NCI-H1694 (cell line): Measurements from ENCODE around the gene RNF7.
"Not testable (repeated sequence)": the region's sequence is repeated elsewhere in the genome, so short reads cannot be mapped to it uniquely, and the experiment has no call there.

ENCODE experiments used
- DNase-seq: peaks from one replicate; lab custom pipeline; 2025; lab: John Stamatoyannopoulos, UW

Gene RNF7

DNA sequence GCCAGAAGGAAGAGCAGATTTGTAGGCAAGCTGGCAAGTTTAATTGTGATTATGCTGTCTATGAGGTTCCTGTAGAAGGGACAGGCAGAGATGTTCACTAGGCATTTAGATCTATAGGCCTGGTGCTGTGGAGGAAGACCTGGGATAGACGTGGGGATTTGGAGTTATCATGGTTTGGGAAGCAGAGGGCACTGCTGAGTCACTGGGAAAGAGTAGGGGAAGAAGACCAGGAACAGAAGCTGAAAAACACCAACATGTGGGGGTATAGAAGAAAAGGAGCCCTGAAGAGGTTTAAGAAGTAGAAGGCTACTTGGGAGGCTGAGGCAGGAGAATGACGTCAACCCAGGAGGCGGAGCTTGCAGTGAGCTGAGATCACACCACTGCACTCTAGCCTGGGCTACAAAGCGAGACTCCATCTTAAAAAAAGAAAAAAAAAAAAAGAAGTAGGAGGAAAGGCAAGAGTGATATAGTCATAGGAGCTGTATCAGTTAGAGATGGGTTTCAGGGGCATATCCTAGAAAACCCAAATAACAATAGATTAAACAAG, 44.4 kb downstream of the RNF7 start:
- DNase-seq = no peak

DNA sequence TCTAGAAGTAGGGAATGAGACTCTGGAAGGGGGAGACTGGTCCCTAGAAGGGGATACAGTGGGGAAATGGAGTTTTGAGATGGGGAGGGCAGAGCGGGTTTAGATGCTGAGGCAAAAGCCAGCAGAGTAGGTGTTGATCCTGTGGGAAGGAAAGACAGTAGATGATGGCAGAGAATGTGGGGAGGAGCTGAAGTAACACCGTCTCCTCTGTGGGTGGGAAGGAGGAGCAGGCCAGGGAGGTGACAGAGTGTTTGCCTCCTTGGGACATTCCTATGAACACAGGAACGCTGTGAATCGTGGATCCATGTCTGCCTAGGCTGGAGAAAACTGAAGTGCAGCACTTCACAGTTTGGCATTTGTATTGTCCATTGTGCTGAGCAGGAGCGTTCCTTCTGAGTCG, 45.5 kb downstream of the RNF7 start:
- no peak for DNase-seq

DNA sequence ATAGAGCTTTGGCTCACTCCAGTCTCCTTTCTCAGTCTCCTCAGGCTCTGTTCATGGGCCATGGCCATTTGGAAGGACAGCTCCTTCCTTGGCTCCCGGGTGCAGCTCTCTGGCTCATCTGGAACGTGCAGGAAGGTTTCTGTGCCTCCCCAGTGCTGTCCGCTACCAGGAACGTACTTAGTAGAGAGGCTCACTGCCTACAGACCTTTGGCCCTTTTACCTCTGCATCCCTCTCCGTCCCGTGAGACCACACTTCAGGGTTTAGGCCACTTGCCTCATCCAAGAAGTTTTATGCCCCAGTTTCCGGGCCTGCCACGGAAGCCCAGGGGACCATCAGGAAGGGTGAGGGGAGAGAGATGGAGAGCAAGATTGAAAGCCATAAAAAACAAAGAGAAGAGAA, 46.0 kb downstream of the RNF7 start:
- no peak for DNase-seq

DNA sequence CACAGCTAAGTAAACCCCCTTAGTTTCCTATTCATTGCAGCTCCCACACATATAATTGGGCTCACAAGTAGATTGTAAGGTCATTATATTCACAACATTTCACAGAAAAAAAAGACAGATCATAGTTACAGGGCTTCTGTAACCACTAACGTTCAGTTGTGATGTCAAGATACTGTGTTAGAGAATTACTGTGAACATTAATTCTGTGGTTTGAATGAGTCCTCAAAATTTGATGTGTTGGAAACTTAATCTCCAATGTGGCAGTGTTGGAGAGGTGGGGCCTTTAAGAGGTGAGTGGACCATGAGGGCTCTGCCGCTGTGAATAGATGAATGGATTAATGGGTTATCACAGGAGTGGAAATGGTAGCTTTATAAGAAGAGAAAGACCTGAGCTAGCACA, 46.4 kb downstream of the RNF7 start:
- no peak for DNase-seq

DNA sequence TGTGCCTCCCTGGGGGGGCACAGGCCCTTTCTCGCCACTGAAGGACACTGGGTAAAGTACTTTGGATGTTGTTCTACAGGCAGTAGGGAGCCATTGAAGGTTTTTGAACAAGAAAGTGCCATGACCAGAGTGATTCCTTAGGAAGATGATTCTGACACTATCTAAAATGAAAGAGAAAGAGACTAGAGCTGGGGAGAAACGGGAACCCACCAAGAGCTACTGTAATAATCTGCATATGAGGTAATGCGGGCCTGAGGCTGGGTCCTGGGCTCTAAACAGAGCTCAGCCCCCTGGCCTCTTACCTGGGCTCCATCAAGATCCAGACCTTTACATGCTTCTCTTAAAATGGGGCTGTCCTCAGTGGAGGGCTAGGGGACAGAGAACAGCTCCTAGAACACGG, 50.1 kb downstream of the RNF7 start:
- no peak for DNase-seq

DNA sequence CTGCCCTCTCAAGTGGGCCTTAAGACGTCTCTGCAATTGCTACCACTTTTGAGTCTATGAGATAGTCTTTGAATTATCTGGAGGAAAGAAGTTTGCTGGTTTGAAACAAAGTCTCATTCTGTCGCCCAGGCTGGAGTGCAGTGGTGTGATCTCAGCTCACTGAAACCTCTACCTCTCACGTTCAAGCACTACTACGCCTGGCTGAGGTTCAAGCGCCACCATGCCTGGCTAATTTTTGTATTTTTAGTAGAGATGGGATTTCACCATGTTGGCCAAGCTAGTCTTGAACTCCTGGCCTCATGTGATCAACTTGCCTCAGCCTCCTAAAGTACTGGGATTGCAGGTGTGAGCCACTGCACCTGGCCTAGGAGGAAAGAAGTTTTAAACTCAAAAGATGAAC, 50.7 kb downstream of the RNF7 start:
- DNase-seq = not testable (repeated sequence)

DNA sequence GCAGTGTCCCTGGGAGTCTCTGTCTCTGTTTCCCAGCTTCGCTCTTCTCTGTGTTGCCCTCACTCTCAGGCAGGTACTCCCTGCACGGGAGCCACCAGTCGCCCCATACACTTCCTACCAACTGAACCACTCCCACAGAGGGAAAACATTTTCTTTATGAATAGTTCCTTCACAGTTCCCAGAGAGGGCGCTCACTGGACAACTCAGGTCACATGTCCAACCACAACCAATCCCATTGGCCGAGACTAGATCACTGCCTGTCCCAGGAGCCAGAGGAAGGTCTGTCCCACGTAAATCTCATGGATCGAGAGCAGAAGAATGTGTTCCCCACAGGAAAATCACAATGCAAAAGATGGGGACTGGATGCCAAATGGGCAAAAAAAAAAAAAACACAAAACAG, 51.2 kb downstream of the RNF7 start:
- DNase-seq = no peak

DNA sequence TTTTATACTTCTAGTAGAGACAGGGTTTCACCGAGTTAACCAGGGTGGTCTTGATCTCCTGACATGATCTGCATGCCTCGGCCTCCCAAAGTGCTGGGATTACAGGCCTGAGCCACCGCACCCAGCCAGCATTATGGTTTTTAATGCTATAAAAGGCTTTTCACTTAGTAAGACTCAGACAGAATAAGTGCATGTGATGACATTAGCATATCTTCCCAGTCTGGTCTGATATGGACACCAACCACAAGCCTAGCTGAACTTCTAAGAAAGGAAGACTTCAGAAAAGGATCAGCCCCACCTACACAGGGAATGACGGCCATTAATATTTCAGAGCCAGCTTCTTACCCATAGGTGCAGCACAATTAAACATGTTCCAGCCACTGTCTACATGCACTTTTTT, 52.1 kb downstream of the RNF7 start:
- DNase-seq = no peak

DNA sequence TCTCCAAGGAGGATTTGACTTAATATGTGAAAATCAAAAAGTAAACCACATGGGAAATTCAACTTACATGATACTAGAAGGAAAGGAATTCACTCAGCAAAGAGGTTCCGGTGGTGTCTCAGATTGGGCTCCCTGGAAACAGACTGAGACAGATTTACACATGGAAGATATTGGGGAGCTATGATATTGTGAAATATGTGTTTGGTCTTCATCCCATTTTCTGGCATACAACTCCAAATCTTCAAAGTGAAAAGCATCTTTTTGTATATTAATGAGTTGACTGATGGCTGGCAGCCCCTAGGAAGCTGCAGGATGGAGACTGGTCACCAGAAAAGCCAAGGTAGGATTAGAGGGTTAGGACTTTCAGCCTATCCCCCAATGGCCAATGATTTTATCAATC, 54.4 kb downstream of the RNF7 start:
- DNase-seq = no peak

DNA sequence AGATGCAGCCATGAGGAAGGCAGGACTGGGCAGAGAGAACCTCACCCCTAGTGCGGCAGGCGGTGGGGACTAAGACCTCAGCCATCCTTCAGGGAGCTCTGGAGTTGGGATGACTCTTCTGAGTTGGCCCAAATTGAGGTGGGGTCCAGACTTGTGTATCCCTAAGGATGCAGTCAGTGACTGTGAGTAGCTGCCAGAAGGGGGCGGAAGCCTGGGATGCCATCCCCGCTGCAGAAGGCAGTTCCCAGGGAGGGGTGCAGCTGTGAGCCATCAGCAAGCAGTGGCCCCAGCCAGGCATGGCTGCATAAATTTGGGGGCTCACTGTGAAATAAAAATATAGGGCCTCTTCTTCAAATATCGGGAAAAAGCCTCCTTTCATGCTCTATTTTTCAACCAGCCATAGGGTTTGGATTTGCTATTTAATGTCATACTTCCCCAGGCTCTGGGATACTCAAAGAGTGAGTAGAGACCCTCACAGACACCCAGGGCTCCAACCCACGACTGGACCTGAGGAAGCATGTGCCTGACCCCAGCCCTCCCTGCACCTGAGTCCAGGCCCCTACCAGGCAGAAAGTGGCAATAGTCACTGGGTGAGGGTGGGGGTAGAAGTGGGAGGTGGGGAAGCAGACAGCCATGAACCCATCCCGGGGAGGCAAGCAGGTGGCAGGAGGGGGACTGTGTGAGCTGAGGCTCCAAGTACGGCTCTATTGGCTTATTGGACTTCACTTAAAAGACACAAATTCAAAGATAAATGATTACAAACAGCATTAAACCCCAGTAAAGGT, 55.6 kb downstream of the RNF7 start:
- no peak for DNase-seq

DNA sequence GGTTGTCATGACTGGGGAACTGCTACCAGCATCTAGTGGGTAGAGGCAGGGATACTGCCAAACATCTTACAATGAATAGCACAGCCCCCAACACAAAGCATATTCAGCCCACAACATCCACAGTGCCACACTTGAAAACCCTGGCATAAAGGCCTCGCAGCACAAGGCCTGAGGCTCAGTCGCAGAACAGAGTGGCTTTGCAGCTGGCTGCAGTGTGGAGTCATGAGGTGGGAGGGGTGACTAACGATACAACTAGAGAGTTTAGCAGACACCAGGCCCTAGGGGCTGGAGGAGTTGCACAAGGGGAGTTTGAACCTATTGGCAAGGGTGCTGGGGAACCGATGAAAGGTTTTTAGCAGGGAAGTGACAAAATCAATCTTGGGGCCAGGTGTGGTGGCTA, 57.2 kb downstream of the RNF7 start:
- no peak for DNase-seq

DNA sequence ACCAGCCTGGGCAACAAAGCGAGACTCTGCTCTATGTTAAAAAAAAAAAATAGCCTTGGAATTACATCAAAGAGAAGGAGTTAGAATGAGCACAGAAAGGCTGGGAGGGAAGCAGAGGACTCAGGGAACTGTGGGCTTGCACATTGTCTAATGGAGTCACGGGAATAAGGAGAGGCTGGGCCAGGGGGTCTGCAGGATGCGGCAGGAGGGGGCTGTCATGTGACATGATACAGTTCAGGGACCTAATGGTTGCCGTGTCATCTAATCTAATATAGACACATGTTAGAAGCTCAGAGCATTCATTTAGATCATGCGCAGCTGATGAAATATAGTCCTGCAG, 57.6 kb downstream of the RNF7 start:
- no peak for DNase-seq

DNA sequence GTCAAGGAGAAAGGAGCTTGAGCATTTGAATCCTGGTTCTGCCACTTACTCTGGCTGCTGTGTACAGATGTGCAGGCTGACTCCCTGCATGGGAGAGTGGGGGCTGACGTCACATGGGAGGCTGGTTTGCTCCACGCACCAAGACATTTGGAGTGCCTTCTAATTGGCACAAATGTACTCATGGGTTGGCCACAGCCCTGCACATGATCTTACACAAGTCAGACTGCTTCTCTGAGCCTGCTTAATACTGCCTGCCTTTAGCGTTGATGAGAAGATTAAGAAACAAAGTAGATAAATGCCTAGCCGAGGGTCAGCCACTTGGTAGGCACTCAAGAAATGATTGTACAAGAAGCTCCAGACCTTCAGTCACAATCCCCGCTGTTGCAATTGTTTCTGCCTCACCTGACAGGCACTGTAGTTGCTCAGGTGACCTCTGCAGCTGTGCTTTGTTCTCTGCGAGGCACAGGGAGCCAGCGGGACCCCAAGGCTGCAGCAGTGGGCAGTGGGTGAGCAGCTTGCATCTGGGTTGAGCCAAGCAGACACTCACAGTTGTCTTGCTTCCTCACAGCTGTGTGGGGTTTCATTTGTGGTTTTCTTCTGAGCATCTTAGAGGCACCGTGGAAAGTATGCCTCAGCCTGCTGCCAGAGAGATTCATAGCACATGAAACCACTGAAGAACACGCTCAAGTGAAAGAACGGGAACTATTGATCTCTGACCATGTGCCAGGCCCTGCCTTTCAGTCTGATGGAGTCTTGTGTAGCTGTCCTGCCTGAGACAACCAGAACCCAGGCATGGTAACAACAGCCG, 58.2 kb downstream of the RNF7 start:
- no peak for DNase-seq
